GM21526 (cell line): ENCODE data around the gene AGXT.

ENCODE experiments used
- ATAC-seq: cut with Tn5 transposase; IDR thresholded peaks from one replicate; pipeline ENCODE4 v1.9.1; 2021; ENCODE audit warnings: moderate library complexity; ENCODE audit not compliant: unreplicated experiment, low FRiP score

The AGXT gene

GRCh38 chr2:240884221-240884620 is 15.6 kb downstream of the AGXT start:
- ATAC-seq = no peak

GRCh38 chr2:240884745-240885144 is 16.1 kb downstream of the AGXT start:
- ATAC-seq = no peak

- ATAC-seq = no peak
Observed at GRCh38 chr2:240885566-240885965, 16.9 kb downstream of the AGXT start.

- ATAC-seq = no peak
Observed at GRCh38 chr2:240886023-240886565, 17.5 kb downstream of the AGXT start.

DNA sequence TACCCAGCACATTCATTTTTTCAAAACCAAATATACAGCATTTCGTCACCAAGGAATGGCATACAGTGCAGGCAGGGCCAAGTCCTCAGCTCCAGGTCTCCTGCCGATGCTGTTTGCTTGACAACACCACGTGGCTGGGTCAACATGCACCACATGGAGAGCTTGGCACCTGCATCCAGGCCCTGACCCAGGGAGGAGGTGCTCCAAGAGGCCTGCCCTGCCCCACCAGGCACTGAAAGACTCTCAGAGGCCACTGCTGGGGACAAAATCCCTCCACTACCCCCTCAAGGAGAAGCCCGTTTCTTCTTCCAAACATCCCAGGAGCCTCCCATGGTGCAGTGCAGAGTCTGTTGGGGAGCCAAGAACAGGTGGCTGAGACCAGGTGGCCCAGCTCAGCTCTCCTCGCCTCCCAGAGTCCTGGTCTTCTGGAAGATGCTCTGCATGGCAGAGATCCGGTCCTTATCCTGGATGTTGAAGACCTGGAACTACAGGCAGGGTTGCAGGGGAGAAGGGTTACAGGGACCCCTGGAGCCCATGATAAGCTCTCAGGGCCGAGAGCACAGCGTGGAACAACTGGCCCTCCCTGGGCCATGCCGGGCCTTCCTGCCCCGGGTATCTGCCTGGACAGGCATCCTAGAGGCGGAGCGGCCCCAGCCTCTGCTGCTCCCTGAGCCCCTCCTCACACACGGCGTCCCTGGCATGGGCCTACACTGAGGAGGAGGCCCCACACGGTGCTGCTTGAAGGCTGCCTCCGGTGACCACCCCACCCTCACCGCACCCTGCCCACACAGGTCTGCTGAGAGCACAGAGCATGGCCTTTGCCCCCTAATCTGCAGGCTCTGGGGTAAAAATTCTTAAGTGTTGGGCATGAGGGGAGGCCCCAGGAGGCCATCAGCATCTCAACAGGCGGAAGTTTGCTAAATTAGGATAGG is 18.3 kb downstream of the AGXT start:
- no peak for ATAC-seq

DNA sequence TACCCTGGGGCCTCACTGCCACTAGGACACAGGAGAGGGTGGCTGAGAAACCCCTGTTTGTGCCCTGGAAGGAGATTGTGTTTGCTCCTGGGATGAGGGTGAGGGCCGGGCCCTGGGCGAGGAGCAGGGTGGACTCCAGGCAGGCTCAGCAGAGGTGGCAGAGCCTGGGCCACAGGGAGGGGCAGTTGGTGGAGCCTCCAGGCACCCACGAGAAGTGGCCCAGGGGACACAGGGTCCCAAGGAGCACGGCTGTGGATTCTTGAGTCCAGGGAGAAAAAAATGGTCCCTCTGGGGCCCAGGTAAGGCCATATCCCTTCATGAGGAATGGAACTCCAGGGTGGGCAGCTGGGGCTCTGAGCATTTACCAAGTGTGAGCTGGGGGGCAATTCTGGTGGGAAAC is 19.0 kb downstream of the AGXT start:
- ATAC-seq = no peak

DNA sequence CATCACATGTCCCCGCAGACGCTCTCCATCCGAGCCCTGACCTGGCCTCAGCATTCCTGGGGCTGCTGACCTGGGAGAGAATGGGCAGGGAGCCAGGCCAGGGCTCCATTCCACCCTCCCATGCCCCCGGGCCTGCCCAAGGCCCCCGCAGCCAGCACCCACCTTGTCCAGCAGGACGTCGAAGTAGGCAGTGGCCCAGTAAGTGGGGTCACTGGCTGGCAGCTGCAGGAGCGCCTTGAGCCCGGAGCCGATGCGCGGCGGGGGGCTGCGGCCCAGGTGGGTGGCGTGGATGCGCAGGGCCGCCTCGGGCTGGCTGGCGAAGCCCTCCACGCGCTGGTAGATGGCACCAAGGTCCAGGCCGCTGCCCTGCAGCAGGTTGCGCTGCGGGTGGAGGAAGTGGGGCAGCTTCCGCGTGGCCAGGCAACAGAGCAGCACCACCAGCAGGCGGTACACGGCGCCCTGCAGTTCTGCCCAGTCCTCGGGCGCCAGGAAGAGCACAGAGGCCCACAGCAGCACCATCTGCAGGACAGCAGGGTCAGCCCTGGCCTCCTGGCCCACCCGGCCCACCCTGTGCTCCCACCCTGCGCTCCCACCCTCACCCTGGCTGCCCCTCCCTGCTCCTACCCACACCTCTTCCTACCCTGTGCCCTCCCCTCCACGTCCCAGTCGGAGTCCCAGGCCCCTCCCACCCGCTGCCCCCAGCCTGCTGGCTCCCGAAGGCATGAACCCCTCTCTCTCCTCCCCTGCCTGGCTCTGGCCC is 19.7 kb downstream of the AGXT start:
- no peak for ATAC-seq

GRCh38 chr2:240888890-240889573 is 20.4 kb downstream of the AGXT start:
- ATAC-seq = no peak

DNA sequence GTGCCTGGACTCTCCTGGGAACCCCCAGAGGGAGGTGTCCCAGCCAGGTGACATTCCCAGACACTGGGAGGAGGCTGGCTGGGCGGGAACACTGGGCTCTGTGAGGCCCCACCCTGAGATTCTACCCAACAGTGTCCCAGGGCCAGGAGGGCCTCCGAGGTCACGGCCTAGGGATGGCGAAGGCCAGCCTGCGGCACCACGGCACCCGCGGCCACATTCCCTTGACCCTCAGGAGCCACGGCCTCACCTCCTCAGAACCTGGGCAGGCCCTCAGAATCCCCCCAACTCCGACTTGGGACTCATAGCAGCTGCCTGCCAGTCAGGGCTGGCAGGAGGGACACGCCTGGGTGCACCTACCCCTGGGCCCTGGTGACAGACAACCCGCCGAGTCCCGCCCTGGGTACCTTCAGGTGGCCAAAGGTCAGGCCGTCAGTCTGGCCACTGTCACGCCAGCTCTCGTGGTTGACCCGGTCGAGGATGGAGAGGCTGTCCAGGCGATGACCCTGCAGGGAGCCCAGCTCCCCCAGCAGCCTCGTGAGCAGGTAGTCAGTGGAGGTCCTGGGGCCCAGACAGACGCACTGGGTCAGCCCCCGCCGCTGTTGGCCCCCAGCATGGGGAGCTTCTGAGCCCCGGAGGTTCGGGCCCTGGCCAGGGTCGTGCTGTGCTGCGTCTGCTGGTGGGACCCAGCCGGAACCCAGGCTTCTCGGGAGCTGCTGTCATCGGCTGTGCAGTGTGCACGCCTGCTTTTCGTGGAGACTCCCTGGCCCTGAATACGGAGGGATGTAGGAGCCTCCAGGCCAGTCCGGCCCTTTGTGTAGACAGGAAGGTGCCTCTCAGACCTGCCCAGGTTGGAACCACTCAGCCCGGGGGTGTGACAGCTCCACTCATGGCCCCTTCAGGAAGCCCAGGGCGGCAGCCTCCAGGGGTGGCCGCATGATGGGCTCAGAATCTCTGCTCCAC is 21.3 kb downstream of the AGXT start:
- no peak for ATAC-seq

GRCh38 chr2:240890691-240891090 is 22.1 kb downstream of the AGXT start:
- ATAC-seq = no peak

- no peak for ATAC-seq
Observed at GRCh38 chr2:240891492-240892340, 23.1 kb downstream of the AGXT start.

DNA sequence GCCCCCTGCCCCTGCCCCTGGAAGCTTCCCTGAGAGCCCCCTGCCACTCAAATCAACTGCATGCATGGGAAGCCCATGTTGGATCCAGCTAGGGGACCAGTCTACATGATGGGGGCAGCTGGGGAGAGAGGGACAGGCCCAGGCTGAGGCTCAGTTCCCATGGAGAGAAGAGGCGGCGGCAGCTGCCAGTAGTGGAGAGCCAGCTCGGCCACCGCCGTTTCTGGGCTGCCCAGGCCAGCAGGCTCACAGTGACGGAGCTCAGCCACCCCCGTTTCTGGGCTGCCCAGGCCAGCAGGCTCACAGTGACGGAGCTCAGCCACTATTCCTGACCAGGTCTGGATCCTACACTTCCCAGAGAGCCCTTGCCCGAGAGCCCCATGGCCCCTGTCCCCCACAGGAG is 23.7 kb downstream of the AGXT start:
- no peak for ATAC-seq

DNA sequence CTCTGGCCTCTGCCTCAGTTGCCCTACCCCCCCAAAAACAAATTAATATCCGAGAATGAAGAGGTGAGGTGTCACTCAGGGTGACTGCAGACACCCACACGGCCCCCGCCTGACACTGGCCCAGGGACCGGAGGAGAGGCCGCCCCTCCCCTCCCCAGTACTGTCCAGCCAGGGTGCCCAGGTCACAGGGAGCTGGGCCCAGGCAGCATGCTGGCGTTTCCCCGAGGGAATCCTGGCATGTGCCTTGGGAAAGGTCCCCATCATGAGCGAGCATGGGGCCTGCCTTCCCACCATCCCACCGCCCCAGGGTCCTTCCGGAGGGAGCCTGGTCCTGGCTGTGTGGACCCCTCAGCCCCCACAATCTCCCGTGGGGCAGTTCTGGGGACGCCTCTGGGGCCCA is 24.3 kb downstream of the AGXT start:
- no peak for ATAC-seq

GRCh38 chr2:240893363-240893844 is 24.8 kb downstream of the AGXT start:
- no peak for ATAC-seq

DNA sequence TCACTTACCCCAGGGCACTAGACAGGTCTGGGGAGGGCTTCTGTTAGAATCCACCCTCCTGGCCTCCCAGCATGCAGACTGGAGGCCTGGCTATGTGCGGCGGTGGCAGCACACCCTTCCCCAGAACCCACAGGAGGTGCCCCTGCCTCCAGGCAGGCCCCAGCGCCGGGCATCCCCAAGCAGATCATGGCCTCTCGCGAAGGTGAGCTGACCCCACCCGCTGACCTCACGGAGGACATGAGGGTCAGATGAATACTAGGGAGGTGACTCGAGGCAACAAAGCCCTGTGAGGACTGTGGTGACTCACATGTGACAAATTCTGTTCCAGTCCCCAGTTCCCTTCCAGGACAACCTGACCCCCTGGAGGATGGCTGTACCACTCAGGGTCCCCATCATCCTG is 25.4 kb downstream of the AGXT start:
- no peak for ATAC-seq

DNA sequence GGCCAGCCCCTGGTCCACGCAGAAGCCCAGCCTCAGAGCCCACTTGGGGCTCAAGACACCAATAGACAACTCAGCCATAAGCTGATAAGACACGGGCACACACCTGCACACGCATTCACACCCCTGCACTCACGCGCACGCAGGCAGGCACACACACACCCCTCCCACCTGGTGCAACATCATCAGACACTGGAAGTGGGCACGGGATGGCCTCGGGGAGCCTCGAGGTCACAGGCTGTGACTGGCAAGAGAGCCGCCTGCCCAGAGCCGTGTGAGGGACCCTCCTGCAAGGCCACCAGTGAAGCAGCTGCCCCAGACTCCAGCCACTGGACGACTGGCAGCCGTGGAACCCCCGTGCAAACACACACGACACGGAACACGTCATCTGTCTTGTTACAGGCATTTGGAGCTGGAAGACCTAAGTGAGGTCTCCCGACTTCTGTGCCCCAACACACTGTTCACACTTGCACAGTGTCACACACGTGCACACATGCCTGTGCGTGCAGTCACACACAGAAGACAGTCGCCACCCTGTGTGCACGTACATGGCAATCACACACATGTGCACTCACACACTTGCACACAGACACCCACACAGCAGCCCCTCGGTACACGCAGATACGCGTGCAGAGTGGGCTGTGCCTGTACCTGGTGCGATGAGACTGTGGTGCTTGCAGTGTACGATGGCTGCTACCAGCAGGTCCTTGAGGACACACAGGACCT is 26.4 kb downstream of the AGXT start:
- ATAC-seq = no peak

DNA sequence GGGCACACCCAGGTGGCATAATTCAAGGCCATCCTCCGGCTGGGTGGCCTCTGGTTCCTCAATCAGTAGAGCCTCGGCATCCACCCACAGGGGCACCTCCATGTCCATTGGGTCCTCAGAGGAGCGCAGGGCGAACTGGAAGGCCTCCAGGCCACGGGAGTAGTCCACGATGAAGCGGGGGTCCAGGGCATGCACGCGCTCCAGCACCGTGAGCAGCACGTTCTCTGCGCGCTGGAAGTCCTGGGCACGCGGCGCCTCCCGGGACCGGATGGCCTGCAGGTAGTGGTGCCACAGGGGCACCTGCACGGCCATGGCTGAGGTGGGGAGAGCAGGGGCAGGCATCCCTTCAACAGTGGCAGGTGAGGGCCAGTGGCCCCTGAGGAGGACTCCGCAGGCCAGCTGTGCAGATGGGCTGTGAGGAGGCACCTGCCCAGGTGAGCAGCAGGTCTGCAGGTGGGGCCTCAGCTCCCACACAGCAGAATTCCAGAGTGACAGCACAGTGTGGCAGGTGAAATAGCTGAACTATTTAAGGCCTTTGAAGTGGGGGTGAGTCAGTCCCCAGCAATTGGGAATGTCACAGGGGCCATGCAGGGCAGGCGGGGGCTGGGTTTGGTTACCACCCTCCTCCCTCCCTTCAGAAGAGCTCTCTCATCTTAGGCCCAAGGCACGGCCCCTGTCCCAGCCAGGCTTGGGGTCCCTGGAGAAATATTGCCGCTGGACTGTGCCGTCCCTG is 27.2 kb downstream of the AGXT start, which contains the start of gene MAB21L4:
MAB21L4 (minus strand) TSS at position 501 of the 733 bp plus-strand sequence; CDS start at position 342, 159 bp downstream.
- ATAC-seq = no peak
